Activated CD8-positive, alpha-beta memory T cell treated with anti-CD3 and anti-CD28 coated beads, Interleukin-2, amount 50 U/mL, for 1 hour (primary cell): Measurements from ENCODE around the gene TMEM156.
A peak's percentile ranks its signal among the peaks of the same experiment; 100 is the strongest.

Source experiments
- DNase-seq: peaks from one replicate; pipeline ENCODE4 v3.0.0-alpha.2; 2020; ENCODE audit errors: extremely low read depth

Gene TMEM156, protein sequence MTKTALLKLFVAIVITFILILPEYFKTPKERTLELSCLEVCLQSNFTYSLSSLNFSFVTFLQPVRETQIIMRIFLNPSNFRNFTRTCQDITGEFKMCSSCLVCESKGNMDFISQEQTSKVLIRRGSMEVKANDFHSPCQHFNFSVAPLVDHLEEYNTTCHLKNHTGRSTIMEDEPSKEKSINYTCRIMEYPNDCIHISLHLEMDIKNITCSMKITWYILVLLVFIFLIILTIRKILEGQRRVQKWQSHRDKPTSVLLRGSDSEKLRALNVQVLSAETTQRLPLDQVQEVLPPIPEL

GRCh38 chr4:39032218-39033085, at the start of gene TMEM156:
Gene TMEM156 (minus strand): TSS chr4:39032409. CDS start chr4:39032313, 96 bp downstream.
- no peak for DNase-seq

GRCh38 chr4:39078829-39079228, 46.6 kb upstream of the TMEM156 start:
- DNase-seq = no peak

DNA sequence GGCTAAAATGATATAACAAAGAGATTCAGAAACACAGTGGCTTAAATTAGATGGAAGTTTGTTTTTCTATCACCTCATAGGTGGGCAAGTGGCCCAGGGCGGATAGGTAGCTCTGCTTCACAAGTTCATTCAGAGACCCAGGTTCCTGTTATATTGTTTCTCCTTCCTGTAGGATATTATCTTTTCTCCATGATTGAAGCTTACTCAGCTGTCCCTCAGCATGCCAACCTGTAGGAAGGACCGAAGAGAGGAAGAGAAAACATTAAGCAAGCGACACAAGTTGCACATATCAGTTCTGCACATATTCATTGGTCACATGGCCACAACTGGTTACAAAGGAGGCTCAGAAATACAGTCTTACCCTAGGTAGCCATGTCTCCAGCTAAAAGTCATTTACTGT, 36.7 kb upstream of the TMEM156 start:
- no peak for DNase-seq

GRCh38 chr4:39067451-39067850, 35.2 kb upstream of the TMEM156 start:
- DNase-seq = no peak

- no peak for DNase-seq
Observed at GRCh38 chr4:39067031-39067430, 34.8 kb upstream of the TMEM156 start.

GRCh38 chr4:39066371-39066770, 34.2 kb upstream of the TMEM156 start:
- no peak for DNase-seq

DNA sequence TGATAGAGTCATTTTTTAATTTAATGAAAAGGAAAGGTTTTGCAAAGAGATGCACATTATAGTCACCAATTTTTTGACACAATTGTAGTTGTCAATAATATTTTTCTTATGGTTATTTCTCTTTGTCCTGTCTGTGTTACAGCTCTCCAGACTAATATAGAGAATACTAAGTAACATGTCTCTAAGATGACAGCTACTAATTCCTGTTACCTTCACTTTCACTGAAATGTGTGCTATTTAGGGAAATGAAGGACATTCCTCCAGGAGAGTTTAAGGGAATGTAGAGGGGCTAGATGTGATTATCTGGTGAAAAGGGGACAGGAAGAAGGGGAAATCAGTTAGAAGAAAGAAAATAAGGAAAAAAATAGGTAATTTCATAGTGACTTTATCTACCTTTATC, 31.2 kb upstream of the TMEM156 start:
- no peak for DNase-seq

DNA sequence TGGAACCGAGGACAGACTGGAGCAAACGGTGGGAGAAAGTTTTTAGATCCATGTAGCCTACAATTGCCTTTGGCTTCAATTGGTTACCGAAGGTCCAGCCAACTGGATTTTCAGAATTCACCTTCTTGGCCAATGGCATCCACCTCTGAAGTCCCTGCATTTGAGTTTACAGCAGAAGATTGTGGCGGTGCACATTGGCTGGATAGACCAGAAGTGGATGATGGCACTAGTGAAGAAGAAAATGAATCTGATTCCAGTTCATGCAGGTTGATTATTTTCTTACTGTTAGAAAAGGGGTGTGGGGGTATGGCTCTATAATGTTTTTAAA, 30.5 kb upstream of the TMEM156 start:
- DNase-seq = no peak

DNA sequence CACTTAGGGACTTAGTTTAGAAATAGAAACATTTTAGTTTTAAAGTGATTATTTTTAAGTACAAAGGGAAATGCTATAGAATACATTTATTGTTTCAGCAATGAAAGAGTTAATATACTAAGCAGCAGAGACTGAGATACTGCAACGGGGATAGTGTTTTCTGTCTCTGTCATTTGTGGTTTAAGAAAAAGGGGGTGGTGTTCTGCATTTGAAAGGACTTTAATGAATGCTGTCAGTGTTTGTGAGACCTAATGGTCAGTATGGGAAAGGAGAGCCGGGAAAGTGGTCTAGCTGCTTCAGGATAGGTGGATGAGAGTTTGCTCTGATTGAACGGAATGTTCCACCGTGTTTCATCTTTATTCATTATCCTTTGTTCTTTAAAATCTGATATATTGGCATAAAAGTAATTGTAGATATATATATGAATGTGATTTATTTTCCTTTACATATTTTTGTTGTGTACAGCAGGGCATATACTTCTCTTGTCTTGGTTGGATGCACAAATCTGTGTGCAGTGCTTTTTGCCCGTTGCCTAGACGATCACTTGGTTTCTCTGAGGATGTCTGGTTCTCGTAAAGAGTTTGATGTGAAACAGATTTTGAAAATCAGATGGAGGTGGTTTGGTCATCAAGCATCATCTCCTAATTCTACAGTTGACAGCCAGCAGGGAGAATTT, 30.0 kb upstream of the TMEM156 start, which contains the start of gene KLHL5:
Gene KLHL5 (plus strand): TSS at position 139 of the 676 bp plus-strand sequence. CDS start 421 bp downstream, at position 560.
- no peak for DNase-seq

DNA sequence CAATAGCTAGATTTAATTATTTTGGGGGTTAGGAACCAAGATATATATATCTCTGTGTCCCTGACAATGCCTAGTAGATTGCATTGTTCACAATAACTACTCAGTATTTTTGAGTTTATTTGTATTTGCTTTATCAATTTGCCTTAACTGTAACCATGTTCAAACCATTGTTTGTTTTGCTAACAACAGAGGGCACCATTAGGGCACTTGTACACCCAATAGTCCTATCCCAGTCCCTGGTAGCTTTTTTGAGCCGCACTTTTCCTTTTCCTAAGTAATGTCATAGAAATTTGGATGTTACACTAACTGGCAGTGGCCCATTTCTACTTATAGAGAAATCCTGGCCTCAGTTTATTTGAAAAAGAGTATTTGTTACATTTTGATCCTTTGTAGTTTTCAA, 29.2 kb upstream of the TMEM156 start:
- DNase-seq = no peak

DNA sequence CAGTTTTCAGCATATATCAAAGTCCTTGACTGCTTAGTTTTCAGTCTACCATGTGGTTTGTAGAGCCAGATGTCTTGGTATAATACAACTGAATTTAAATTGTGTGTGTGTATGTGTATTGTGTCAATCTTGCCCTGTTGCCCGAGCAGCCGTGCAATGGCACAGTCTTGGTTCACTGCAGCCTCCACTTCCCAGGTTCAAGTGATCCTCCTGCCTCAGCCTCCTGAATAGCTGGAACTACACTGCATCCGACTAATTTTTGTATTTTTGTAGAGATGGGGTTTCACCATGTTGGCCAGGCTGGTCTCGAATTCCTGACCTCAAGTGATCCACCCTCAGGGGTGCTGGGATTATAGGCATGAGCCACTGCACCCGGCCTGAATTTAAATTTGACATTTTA, 23.8 kb upstream of the TMEM156 start:
- no peak for DNase-seq

DNA sequence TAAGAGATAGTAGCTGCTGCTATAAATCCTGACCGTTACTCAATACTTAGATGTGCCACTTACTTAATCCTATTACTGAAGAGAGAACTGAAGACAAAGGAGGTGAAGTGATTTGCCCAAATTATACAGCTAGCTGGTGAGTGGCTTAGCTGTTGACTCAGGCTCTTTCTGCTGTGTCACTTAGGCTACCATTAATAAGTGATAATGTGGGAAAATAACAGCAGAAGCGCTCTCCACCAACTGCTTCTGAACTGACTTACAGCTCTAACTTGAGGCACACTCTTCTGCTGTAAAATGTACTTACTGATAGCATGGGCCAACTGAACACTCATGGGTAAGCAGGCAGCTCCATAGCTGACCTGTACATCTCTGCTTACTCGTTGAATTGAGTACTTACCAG, 22.3 kb upstream of the TMEM156 start:
- no peak for DNase-seq

- DNase-seq = no peak
Observed at GRCh38 chr4:39053983-39054382, 21.8 kb upstream of the TMEM156 start.

DNA sequence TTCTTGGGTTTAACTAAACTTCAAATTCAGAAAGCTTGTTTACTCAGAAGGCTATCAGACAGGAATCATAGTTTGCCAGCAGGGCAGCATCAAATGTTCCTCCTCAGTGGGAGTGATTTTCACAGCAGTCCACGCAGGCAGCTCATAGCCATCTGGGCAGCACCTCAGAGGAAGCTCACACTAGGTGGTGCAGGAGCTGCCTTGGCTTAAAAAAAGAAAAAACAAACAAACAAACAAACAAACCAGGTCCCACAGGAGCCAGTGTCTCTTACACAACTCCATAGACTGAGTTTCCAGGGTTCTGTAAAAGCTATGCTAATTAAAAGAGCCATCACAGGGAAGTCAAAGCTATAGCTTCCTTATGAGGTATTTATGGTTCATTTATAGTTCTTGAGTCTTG, 19.3 kb upstream of the TMEM156 start:
- DNase-seq = no peak

DNA sequence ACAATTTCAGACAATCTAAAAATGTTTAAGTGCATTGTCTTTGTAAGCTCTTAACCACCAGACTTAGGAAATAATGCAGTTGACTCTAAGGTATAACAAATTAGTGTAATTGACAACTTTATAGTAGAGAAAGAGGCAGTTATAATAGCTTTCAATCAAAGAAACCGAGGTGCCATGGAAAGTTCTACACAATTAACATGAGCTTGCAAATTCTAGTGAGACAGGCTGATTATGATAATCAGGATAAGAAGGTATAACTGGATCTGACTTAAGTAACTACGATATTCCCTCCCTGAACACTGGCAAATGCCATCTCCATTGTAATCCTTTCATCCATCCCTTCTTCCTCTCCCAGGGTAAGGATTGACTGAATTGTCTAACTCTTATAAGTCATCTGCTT, 18.4 kb upstream of the TMEM156 start:
- DNase-seq = no peak

GRCh38 chr4:39048311-39048710, 16.1 kb upstream of the TMEM156 start:
- no peak for DNase-seq

DNA sequence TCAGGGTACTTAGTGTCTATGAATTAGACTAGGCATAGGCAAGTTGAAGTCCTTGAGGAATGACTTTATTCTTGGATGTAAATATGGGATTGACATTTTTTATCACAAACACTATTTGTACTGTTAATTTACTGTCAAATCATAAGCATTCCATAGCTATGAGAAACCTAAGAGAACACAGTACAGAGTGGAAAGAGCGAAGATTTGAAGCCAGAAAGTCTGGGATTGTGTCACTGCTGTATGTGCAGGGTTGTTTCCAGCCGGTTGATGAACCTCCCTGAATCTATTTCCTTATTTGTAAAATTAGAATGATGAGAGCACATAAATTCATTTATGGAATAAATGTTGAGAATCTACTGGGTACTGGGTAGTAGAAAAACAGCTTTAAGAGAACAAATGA, 15.5 kb upstream of the TMEM156 start:
- no peak for DNase-seq

- no peak for DNase-seq
Observed at GRCh38 chr4:39046249-39046648, 14.0 kb upstream of the TMEM156 start.

GRCh38 chr4:39045827-39046221, 13.6 kb upstream of the TMEM156 start:
- DNase-seq = no peak

DNA sequence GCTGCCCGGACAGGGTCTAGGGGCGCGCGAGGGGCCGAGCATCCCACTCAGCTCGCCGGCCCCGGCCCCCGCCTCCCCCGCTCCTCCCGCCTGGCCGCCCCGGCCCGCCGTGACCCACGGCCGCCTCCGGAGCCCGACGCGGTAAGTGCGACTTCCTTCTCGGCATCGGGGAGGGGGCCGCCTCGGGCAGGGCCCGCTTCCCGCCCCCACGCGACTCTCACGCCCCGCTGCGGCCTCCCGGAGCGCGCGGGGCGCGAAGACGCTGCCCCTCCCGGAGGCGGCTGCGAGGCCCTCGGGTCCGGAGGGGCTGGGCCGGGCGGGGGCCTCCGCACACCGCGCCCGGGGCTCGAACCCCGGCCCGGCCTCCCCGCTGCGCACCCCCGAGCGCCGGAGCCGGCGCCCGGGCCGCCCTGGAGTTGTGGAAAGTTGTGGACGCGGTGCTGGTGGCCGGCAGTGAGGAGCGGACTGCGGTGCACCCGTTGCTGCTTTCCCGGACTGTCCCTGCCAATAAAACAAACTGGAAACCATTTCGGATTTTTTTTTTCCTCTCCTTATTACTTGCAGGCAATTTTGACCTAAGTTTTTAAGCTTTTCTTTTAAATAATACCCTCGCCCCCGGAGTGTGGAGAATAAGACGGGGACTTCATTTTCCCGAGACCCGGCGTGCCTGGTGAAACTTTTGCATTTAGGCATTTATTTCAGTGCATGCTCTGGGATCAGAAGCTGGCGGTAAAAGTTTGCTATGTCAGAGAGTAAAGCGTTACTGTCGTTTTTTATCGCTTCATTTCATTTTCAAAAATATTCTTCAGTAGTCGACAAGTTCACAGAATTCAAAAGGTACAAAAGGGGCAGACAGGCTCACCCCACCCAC, 13.0 kb upstream of the TMEM156 start:
- no peak for DNase-seq

DNA sequence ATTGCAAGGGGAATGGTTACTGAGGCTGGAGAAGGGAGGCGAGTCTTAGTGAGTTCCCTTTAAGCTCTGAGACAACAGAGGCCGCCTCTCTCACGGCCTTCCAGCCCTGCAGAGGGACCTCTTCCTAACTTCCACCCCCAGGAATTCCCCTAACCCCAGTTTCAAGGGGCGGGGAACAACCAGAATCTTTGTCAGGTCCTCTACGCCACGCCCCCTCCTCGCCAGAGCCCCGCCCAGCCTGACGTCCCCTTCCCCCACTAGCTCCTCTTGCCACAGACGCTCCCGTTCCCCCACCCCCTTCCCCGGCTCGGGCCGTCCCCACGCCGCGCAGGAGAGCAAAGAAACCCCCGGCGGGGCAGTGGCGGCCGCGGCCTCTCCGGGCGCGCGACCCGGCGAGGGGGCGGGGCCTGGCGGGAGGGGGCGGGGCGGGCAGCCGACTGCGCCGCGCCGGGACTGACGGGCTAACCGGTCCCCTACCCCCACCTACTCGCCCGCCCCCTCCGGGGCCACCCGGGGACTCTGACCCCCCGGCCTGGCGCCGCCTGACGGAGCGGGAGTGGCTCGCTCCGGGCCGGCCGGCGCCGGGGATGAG, 12.3 kb upstream of the TMEM156 start:
- peak; percentile 88 for DNase-seq
